ENCODE results near the gene PRKCI.
A peak's percentile ranks its signal among the peaks of the same experiment; 100 is the strongest.

The PRKCI gene

DNA sequence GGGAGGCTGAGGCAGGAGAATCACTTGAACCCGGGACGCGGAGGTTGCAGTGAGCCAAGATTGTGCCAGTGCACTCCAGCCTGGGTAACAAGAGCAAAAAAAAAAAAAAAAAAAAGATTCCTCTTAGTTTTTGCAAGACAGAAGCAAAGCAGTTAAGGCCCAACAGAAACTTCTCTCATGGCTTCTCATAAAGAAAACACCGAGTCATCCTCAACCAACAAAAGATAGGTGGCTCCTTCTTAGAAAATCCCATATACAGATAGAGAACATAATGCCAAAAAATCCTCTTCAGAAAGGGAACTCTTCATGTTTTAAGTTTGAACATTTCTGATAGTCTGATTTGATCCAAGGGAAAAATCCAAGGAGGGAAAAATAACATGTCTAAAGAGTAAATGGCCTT is 122.7 kb downstream of the PRKCI start:
- Histone ChIP-seq H3K9me3 (ENCODE audit: control insufficient read depth, insufficient read depth, low read length) (no peaks in the 10 kb centered on the region), H3K79me2 (ENCODE audit: control insufficient read depth, low read length) (no peaks in the 10 kb centered on the region), H3K4me2 (ENCODE audit: low read length) (no peak overlapping the region), H3K9me2 (replicated peaks; ENCODE audit: control insufficient read depth, low read length) (no peaks in the 10 kb centered on the region), H3K4me3 (ENCODE audit: low read length) (no peak overlapping the region), H3K4me1 (ENCODE audit: control insufficient read depth, low read length) (peaks cover 20% of the 10 kb centered on the region), H3K27me3 (ENCODE audit: control insufficient read depth, low read length) (no peaks in the 10 kb centered on the region), H3K27ac (ENCODE audit: low read depth, low read length) (no peak overlapping the region), H4K20me1 (ENCODE audit: control insufficient read depth, insufficient read depth, low read depth, low read length) (no peaks in the 10 kb centered on the region), H3F3A (ENCODE audit: control insufficient read depth, insufficient read depth) (peaks cover 5% of the 10 kb centered on the region; the same call in 1 of the 2 replicates), H3K36me3 (ENCODE audit: control insufficient read depth, low read length) (no peaks in the 10 kb centered on the region)
- TF ChIP-seq EZH2phosphoT487 (IDR thresholded peaks at IDR 0.05; ENCODE audit: borderline replicate concordance, low read length) (no peak), CTCF (IDR thresholded peaks at IDR 0.05; ENCODE audit: low read depth, low read length, poor library complexity, severe bottlenecking) (no peak)

- TF ChIP-seq EZH2phosphoT487 (IDR thresholded peaks at IDR 0.05; ENCODE audit: borderline replicate concordance, low read length), result no peak
- TF ChIP-seq CTCF (IDR thresholded peaks at IDR 0.05; ENCODE audit: low read depth, low read length, poor library complexity, severe bottlenecking), result no peak
- H3K79me2 ChIP-seq (ENCODE audit: control insufficient read depth, low read length), result no peaks in the 10 kb centered on the region
- H3K9me2 ChIP-seq (replicated peaks; ENCODE audit: control insufficient read depth, low read length), result no peaks in the 10 kb centered on the region
- H4K20me1 ChIP-seq (ENCODE audit: control insufficient read depth, insufficient read depth, low read depth, low read length), result no peaks in the 10 kb centered on the region
- peaks cover 9% of the 10 kb centered on the region for H3F3A ChIP-seq (ENCODE audit: control insufficient read depth, insufficient read depth)
- no peak overlapping the region for H3K4me2 ChIP-seq (ENCODE audit: low read length)
- no peaks in the 10 kb centered on the region for H3K9me3 ChIP-seq (ENCODE audit: control insufficient read depth, insufficient read depth, low read length)
- no peak overlapping the region for H3K27ac ChIP-seq (ENCODE audit: low read depth, low read length)
- no peak overlapping the region for H3K4me3 ChIP-seq (ENCODE audit: low read length)
- no peaks in the 10 kb centered on the region for H3K36me3 ChIP-seq (ENCODE audit: control insufficient read depth, low read length)
- peaks cover 33% of the 10 kb centered on the region for H3K4me1 ChIP-seq (ENCODE audit: control insufficient read depth, low read length)
- H3K27me3 ChIP-seq (ENCODE audit: control insufficient read depth, low read length), result no peaks in the 10 kb centered on the region
Observed at GRCh38 chr3:170346481-170347392, 124.5 kb downstream of the PRKCI start.

DNA sequence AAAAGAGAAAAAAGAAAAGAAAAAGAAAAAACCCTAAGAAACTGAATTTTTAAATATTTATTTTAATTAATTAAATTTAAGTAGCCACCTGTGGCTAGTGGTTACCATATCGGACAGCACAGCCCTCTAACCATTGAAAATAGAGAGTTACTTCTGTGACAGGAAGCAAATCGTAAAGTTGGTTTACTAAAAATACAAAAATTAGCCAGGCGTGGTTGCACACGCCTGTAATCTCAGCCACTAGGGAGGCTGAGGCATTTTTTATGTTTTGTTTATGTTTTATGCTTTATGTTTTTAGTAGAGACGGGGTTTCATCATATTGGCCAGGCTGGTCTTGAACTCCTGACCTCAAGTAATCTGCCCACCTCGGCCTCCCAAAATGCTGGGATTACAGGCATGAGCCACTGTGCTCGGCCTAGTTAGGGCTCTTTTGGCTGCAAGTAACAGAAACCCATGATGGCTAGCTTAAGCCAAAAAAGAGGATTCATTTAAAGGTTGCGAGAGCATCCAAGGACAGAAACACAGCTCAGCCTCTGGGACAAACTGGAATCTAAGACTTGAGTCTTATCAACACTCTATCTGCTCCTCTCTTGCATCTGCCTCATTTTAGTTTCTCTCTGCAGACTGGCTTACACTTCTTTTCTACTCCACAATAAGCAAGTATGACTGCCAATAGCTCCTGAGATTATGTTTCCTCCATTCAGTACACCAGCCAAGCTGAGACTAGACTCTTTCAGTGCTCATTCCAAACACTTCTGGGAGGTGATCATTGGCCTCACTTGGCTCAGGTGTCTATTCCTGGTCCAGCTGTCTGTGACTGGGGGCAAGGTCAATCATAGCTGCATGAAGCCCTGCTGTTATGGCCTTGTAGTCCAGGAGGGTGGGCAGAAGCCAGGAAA is 128.5 kb downstream of the PRKCI start:
- peak overlapping the region; percentile 64 for H3K4me3 ChIP-seq (ENCODE audit: low read length)
- no peaks in the 10 kb centered on the region for H3K9me3 ChIP-seq (ENCODE audit: control insufficient read depth, insufficient read depth, low read length)
- TF ChIP-seq CTCF (IDR thresholded peaks at IDR 0.05; ENCODE audit: low read depth, low read length, poor library complexity, severe bottlenecking) (no peak), EZH2phosphoT487 (IDR thresholded peaks at IDR 0.05; ENCODE audit: borderline replicate concordance, low read length) (no peak)
- H3K36me3 ChIP-seq (ENCODE audit: control insufficient read depth, low read length), result no peaks in the 10 kb centered on the region
- H4K20me1 ChIP-seq (ENCODE audit: control insufficient read depth, insufficient read depth, low read depth, low read length), result no peaks in the 10 kb centered on the region
- peak overlapping the region; percentile 64 for H3K27ac ChIP-seq (ENCODE audit: low read depth, low read length)
- H3K4me2 ChIP-seq (ENCODE audit: low read length), result peak overlapping the region; percentile 86
- peaks cover 28% of the 10 kb centered on the region for H3F3A ChIP-seq (ENCODE audit: control insufficient read depth, insufficient read depth)
- peaks cover 71% of the 10 kb centered on the region for H3K4me1 ChIP-seq (ENCODE audit: control insufficient read depth, low read length)
- no peaks in the 10 kb centered on the region for H3K79me2 ChIP-seq (ENCODE audit: control insufficient read depth, low read length)
- H3K9me2 ChIP-seq (replicated peaks; ENCODE audit: control insufficient read depth, low read length), result no peaks in the 10 kb centered on the region
- H3K27me3 ChIP-seq (ENCODE audit: control insufficient read depth, low read length), result no peaks in the 10 kb centered on the region
